Natural killer cell (primary cell): Measurements from ENCODE around the gene ASPM. TPM values are rescaled to one million over a fixed set of nuclear protein-coding genes. Genes with fewer than 3 reads are reported as not detected.

Experiments used
- ATAC-seq, 3 donors: fragments of 150-1000 bp in 2 of 3; fragments of 200-7000 bp in 1 of 3; cut with Tn5 transposase; 1 replicate in 1 of 3; 2 replicates in 2 of 3; pipeline ENCODE4 v1.10.0; 2021; ENCODE audit warnings: mild to moderate bottlenecking in 2 of 3, moderate library complexity in 2 of 3
- DNase-seq, 2 donors: peaks; one replicate each; pipeline versions ENCODE4 v3.0.0 to v3.0.0-alpha.2; 2013 to 2021; ENCODE audit warnings: mixed read lengths in 1 of 2
- H3K27ac ChIP-seq: one replicate; pipeline ENCODE4 v1.5.1; 2013; ENCODE audit warnings: mild to moderate bottlenecking, low read length
- H3K27me3 ChIP-seq: one replicate; pipeline ENCODE4 v1.6.1; 2013; ENCODE audit warnings: low read length; ENCODE audit not compliant: control insufficient read depth, insufficient read depth
- H3K36me3 ChIP-seq: one replicate; pipeline ENCODE4 v1.6.1; 2013; ENCODE audit warnings: low read length; ENCODE audit not compliant: control insufficient read depth, insufficient read depth
- H3K4me1 ChIP-seq: one replicate; pipeline ENCODE4 v1.6.1; 2013; ENCODE audit warnings: low read length; ENCODE audit not compliant: control insufficient read depth, insufficient read depth
- H3K4me3 ChIP-seq: one replicate; pipeline ENCODE4 v1.5.1; 2013; ENCODE audit warnings: low read length
- H3K9me3 ChIP-seq: one replicate; pipeline ENCODE4 v1.6.1; 2013; ENCODE audit warnings: low read length; ENCODE audit not compliant: control insufficient read depth, insufficient read depth
- H3K27ac Mint-ChIP-seq, 2 donors: one replicate each; pipeline ENCODE4 v1.8.0; 2022; ENCODE audit warnings: mild to moderate bottlenecking in 2 of 2, mixed read lengths in 2 of 2, moderate library complexity in 1 of 2
- H3K27me3 Mint-ChIP-seq, 2 donors: one replicate each; pipeline ENCODE4 v1.8.0; 2022; ENCODE audit warnings: low read depth in 2 of 2, mixed read lengths in 2 of 2
- H3K36me3 Mint-ChIP-seq: one replicate; pipeline ENCODE4 v1.8.0; 2022; ENCODE audit warnings: mixed read lengths
- H3K4me1 Mint-ChIP-seq, 2 donors: one replicate each; pipeline ENCODE4 v1.8.0; 2022; ENCODE audit warnings: mixed read lengths in 2 of 2
- H3K4me3 Mint-ChIP-seq: one replicate; pipeline ENCODE4 v1.8.0; 2022; ENCODE audit warnings: mild to moderate bottlenecking, moderate library complexity, mixed read lengths
- H3K9me3 Mint-ChIP-seq, 2 donors: one replicate each; pipeline ENCODE4 v1.8.0; 2022; ENCODE audit warnings: mixed read lengths in 2 of 2
- WGBS: methylation state at CpG from one replicate; pipeline ENCODE4 v1.1.7; 2013; ENCODE audit warnings: missing lambda C conversion rate; ENCODE audit not compliant: insufficient coverage; 5-methylcytosine and 5-hydroxymethylcytosine counted together
- intact Hi-C: fragments of 100-400 bp; cut with micrococcal nuclease; formaldehyde crosslinking; loops from one replicate; pipeline ENCODE4 v1.14.2; 2022
- total RNA-seq, 4 donors: library from RNA; stranded (reverse); fragments of 120-200 nt in 1 of 4; gene quantifications; one replicate each; pipeline versions ENCODE4 v1.2.3 to v1.2.4, GENCODE V29; 2013 to 2022
- TF ChIP-seq, protein P1 (sequence below): fragments of 200-600 bp; IDR thresholded peaks from one replicate; pipeline ENCODE4 v1.8.0; 2022; ENCODE audit warnings: antibody characterized with exemption

Gene ASPM
- total RNA-seq, 3 donors from 2014 or later (not counting 1 experiment from before 2014, with no cell fraction given): 0.73 to 1.9 (median 1.1) TPM

DNA sequence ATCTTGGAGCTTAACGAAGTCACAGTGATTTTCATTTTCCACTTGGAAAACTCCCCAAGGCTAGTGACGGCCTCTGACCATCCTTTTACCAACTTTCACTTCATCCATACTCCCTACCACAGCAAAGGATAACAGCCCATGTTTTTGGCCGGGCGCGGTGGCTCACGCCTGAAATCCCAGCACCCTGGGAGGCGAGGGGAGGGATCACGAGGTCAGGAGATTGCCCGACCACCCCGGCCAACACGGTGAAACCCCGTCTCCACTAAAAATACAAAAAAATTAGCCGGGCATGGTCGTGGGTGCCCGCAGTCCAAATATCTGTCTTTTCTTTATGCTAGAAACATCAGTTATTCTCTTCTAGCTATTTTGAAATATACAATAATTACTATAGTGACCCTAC, 7.3 kb downstream of the ASPM start:
- TF ChIP-seq, protein P1, sequence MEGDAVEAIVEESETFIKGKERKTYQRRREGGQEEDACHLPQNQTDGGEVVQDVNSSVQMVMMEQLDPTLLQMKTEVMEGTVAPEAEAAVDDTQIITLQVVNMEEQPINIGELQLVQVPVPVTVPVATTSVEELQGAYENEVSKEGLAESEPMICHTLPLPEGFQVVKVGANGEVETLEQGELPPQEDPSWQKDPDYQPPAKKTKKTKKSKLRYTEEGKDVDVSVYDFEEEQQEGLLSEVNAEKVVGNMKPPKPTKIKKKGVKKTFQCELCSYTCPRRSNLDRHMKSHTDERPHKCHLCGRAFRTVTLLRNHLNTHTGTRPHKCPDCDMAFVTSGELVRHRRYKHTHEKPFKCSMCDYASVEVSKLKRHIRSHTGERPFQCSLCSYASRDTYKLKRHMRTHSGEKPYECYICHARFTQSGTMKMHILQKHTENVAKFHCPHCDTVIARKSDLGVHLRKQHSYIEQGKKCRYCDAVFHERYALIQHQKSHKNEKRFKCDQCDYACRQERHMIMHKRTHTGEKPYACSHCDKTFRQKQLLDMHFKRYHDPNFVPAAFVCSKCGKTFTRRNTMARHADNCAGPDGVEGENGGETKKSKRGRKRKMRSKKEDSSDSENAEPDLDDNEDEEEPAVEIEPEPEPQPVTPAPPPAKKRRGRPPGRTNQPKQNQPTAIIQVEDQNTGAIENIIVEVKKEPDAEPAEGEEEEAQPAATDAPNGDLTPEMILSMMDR: no peak
- Mint-ChIP-seq H3K27me3 (no peaks in the 10 kb centered on the region), H3K9me3 (no peaks in the 10 kb centered on the region), H3K27ac (no peak overlapping the region), H3K36me3 (no peaks in the 10 kb centered on the region), H3K4me3 (no peak overlapping the region), H3K4me1 (peaks cover 0 to 5% of the 10 kb centered on the region in 2 donors)
- intact Hi-C loops: no loop called here
- Histone ChIP-seq H3K4me1 (no peaks in the 10 kb centered on the region), H3K9me3 (no peaks in the 10 kb centered on the region), H3K4me3 (no peak overlapping the region), H3K36me3 (no peaks in the 10 kb centered on the region), H3K27ac (no peak overlapping the region), H3K27me3 (no peaks in the 10 kb centered on the region)
- DNase-seq (no peak), ATAC-seq (no peak)
- WGBS: 97% methylated on average over 12 of the region's 15 CpGs

DNA sequence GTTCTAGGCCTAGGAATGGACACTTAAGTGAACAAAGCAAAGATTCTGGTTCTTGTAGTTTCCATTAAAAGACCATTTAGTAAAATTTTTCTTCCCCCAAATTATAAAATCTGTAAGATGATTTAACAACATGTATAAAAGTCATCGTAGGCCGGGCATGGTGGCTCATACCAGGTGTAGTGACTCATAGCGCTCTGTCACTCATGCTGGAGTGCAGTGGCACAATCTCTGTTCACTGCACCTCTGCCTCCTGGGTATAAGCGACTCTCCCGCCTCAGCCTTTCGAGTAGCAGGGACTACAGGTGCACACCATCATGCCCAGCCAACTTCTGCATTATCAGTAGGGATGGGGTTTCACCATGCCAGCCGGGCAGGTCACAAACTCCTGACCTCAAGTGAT, 9.1 kb downstream of the ASPM start:
- no peaks in the 10 kb centered on the region for H3K4me1 ChIP-seq
- no peaks in the 10 kb centered on the region for H3K27me3 ChIP-seq
- intact Hi-C loops: no loop called here
- DNase-seq (no peak), ATAC-seq (no peak)
- no peak overlapping the region for H3K27ac ChIP-seq
- Mint-ChIP-seq H3K4me1 (no peaks in the 10 kb centered on the region), H3K27ac (no peak overlapping the region), H3K36me3 (no peaks in the 10 kb centered on the region), H3K27me3 (no peaks in the 10 kb centered on the region), H3K9me3 (no peaks in the 10 kb centered on the region), H3K4me3 (no peak overlapping the region)
- 82% methylated on average over 7 of the region's 7 CpGs for WGBS
- TF ChIP-seq, protein P1: no peak
- H3K9me3 ChIP-seq: no peaks in the 10 kb centered on the region
- H3K4me3 ChIP-seq: no peak overlapping the region
- no peaks in the 10 kb centered on the region for H3K36me3 ChIP-seq

DNA sequence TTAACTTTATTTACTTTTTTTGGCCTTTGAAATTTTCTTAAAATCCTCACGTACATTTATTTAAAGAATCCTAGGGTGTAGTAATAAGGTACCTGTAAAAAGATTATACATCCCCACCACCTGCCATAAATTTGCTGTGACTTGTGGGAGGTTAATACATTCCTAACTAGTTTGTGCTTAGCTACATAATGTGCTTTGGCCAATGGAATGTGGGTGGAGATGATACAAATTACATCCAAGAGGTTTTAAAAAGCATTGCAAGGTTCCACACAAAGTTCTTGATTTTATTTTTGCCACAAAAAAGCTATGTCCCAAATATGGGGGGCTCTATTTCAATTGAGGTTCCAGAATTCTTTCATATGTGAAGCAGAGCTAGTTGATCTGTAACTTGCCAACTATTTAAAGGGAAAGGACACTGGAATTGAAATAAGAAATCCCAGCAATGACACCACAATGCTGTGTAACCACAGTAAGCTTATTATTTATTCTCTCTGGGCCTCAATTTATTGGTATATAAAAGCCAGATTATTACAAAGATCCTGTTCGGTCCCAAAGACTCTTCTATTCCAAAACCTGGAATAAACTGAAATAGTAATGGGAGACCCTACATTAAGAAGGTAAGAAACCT, 15.7 kb downstream of the ASPM start:
- no peaks in the 10 kb centered on the region for H3K36me3 Mint-ChIP-seq
- H3K4me1 Mint-ChIP-seq: no peaks in the 10 kb centered on the region
- H3K4me1 ChIP-seq: no peaks in the 10 kb centered on the region
- DNase-seq (no peak), ATAC-seq (no peak)
- H3K27ac ChIP-seq: no peak overlapping the region
- H3K36me3 ChIP-seq: no peaks in the 10 kb centered on the region
- H3K27ac Mint-ChIP-seq: no peak overlapping the region
- no peaks in the 10 kb centered on the region for H3K9me3 Mint-ChIP-seq
- no CpG with 5 or more reads among the region's 2 CpGs for WGBS
- H3K27me3 Mint-ChIP-seq: no peaks in the 10 kb centered on the region
- TF ChIP-seq, protein P1: no peak
- H3K9me3 ChIP-seq: no peaks in the 10 kb centered on the region
- no peak overlapping the region for H3K4me3 ChIP-seq
- no peaks in the 10 kb centered on the region for H3K27me3 ChIP-seq
- H3K4me3 Mint-ChIP-seq: no peak overlapping the region
- intact Hi-C loops: no loop called here

- H3K27ac ChIP-seq: no peak overlapping the region
- no peaks in the 10 kb centered on the region for H3K27me3 ChIP-seq
- Mint-ChIP-seq H3K27me3 (no peaks in the 10 kb centered on the region), H3K27ac (no peak overlapping the region), H3K4me3 (no peak overlapping the region), H3K9me3 (no peaks in the 10 kb centered on the region), H3K36me3 (no peaks in the 10 kb centered on the region), H3K4me1 (no peaks in the 10 kb centered on the region)
- WGBS: 96% methylated on average over 1 of the region's 2 CpGs
- TF ChIP-seq, protein P1: no peak
- no peaks in the 10 kb centered on the region for H3K36me3 ChIP-seq
- no peak for ATAC-seq
- H3K4me3 ChIP-seq: no peak overlapping the region
- H3K9me3 ChIP-seq: no peaks in the 10 kb centered on the region
- DNase-seq: no peak
- intact Hi-C loops: no loop called here
- H3K4me1 ChIP-seq: no peaks in the 10 kb centered on the region
These were observed 16.8 kb downstream of the ASPM start for GRCh38 chr1:197129698-197130097.
